PC-9 (cell line): ENCODE data around the gene MOB3A. TPM values are rescaled to one million over a fixed set of nuclear protein-coding genes. Genes with fewer than 3 reads are reported as not detected.

Experiments
- BruUV-seq: library from RNA; stranded (reverse); fragments of 400-500 nt; replicated peaks from 2 replicates; lab custom pipeline; 2021; lab: Mats Ljungman, UMichigan
- CTCF ChIA-PET: fragments of 300-600 bp; sonication (Branson Sonifier 250); formaldehyde crosslinking; loops from one replicate; lab custom pipeline; 2022; ENCODE audit warnings: antibody characterized with exemption; lab: Charles Lee
- POLR2A ChIA-PET: fragments of 300-600 bp; sonication (Branson Sonifier 250); formaldehyde crosslinking; loops from one replicate; lab custom pipeline; 2022; ENCODE audit warnings: antibody characterized with exemption; ENCODE audit not compliant: unreplicated experiment; lab: Charles Lee
- DNase-seq, 2 experiments: peaks; one replicate each; pipeline versions ENCODE4 v3.0.0 to v3.0.0-alpha.2; 2015 to 2022; ENCODE audit warnings: mixed read lengths in 1 of 2
- H2AFZ ChIP-seq: fragments of 200-600 bp; sonication (generic); 2 replicates; pipeline ENCODE4 v1.8.1; 2017; ENCODE audit warnings: antibody characterized with exemption
- H3F3A ChIP-seq: fragments of 200-600 bp; sonication (generic); 2 replicates; pipeline ENCODE4 v1.8.1; 2017; ENCODE audit warnings: antibody characterized with exemption, mild to moderate bottlenecking, low read depth; ENCODE audit not compliant: insufficient read depth
- H3K27ac ChIP-seq: fragments of 200-600 bp; sonication (generic); 2 replicates; pipeline ENCODE4 v1.6.1; 2016; ENCODE audit warnings: mixed run types
- H3K27me3 ChIP-seq: fragments of 200-600 bp; sonication (generic); 2 replicates; pipeline ENCODE4 v1.6.1; 2016; ENCODE audit warnings: low read depth, mixed run types; ENCODE audit not compliant: insufficient read depth
- H3K36me3 ChIP-seq: fragments of 200-600 bp; sonication (generic); 2 replicates; pipeline ENCODE4 v1.6.1; 2016; ENCODE audit warnings: low read depth, mixed run types
- H3K4me1 ChIP-seq: fragments of 200-600 bp; sonication (generic); replicated peaks from 2 replicates; pipeline ENCODE4 v1.6.1; 2016; ENCODE audit warnings: mixed run types; ENCODE audit not compliant: insufficient read depth
- H3K4me2 ChIP-seq: fragments of 200-600 bp; sonication (generic); 2 replicates; pipeline ENCODE4 v1.6.1; 2017; ENCODE audit warnings: mixed run types
- H3K4me3 ChIP-seq: fragments of 200-600 bp; sonication (generic); 2 replicates; pipeline ENCODE4 v1.6.1; 2016; ENCODE audit warnings: mixed run types
- H3K79me2 ChIP-seq: fragments of 200-600 bp; sonication (generic); 2 replicates; pipeline ENCODE4 v1.6.1; 2017; ENCODE audit warnings: low read depth, mixed run types
- H3K9me2 ChIP-seq: fragments of 200-600 bp; sonication (generic); 2 replicates; pipeline ENCODE4 v1.8.1; 2017; ENCODE audit warnings: mild to moderate bottlenecking; ENCODE audit not compliant: insufficient read depth
- H3K9me3 ChIP-seq: fragments of 200-600 bp; sonication (generic); 2 replicates; pipeline ENCODE4 v1.8.1; 2016; ENCODE audit warnings: low read depth; ENCODE audit not compliant: insufficient read depth
- H4K20me1 ChIP-seq: fragments of 200-600 bp; sonication (generic); 2 replicates; pipeline ENCODE4 v1.8.1; 2017; ENCODE audit not compliant: insufficient read depth
- EZH2 ChIP-seq: fragments of 200-600 bp; sonication (generic); IDR thresholded peaks from 2 replicates; pipeline ENCODE4 v1.8.0; 2017; ENCODE audit warnings: antibody characterized with exemption, low read depth
- intact Hi-C: fragments of 100-400 bp; cut with micrococcal nuclease; formaldehyde crosslinking; loops from one replicate; pipeline ENCODE4 v1.10.0; 2022; ENCODE audit not compliant: unreplicated experiment
- total RNA-seq: library from RNA; stranded (reverse); gene quantifications from 2 replicates; pipeline ENCODE4 v1.2.3, GENCODE V29; 2021
- TF ChIP-seq, protein P1 (sequence below): fragments of 200-600 bp; sonication (generic); conservative IDR thresholded peaks from 2 replicates; pipeline ENCODE4 v1.6.1; 2017; ENCODE audit warnings: mixed run types, antibody characterized with exemption, mild to moderate bottlenecking, moderate library complexity

MOB3A gene
- total RNA-seq, 1 experiment from 2014 or later: 28.9 TPM

DNA sequence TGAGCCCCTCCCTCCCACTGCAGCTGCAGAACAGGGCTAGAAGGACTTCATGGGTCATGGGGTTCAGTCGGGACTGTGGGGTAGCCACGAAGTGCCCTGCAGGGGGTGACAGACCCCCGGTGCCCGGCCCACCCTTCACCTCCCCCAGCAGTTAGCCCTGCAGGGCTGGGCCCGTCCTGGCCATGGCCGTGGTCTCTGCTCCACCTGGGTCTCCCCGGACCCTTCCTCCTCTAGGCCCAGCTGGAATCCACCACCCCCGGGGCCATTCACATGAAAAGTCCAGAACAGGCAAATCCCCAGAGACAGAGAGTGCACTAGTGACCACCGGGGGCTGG is 62.3 kb downstream of the MOB3A start:
- Histone ChIP-seq H3K4me2 (peak overlapping the region; percentile 68; the same call in 1 of the 2 replicates), H3K36me3 (no peaks in the 10 kb centered on the region), H3K79me2 (no peaks in the 10 kb centered on the region), H3K9me3 (no peaks in the 10 kb centered on the region), H3F3A (peaks cover 26% of the 10 kb centered on the region), H2AFZ (no peak overlapping the region), H3K9me2 (no peaks in the 10 kb centered on the region), H3K27me3 (no peaks in the 10 kb centered on the region), H4K20me1 (no peaks in the 10 kb centered on the region), H3K4me1 (peaks cover 19% of the 10 kb centered on the region), H3K4me3 (no peak overlapping the region), H3K27ac (no peak overlapping the region)
- DNase-seq: no peak
- CTCF ChIA-PET: no interaction called here
- POLR2A ChIA-PET: no interaction called here
- intact Hi-C loops: no loop called here
- TF ChIP-seq, protein P1, sequence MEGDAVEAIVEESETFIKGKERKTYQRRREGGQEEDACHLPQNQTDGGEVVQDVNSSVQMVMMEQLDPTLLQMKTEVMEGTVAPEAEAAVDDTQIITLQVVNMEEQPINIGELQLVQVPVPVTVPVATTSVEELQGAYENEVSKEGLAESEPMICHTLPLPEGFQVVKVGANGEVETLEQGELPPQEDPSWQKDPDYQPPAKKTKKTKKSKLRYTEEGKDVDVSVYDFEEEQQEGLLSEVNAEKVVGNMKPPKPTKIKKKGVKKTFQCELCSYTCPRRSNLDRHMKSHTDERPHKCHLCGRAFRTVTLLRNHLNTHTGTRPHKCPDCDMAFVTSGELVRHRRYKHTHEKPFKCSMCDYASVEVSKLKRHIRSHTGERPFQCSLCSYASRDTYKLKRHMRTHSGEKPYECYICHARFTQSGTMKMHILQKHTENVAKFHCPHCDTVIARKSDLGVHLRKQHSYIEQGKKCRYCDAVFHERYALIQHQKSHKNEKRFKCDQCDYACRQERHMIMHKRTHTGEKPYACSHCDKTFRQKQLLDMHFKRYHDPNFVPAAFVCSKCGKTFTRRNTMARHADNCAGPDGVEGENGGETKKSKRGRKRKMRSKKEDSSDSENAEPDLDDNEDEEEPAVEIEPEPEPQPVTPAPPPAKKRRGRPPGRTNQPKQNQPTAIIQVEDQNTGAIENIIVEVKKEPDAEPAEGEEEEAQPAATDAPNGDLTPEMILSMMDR: no peak
- TF ChIP-seq EZH2: no peak
- BruUV-seq: no TSS peak

DNA sequence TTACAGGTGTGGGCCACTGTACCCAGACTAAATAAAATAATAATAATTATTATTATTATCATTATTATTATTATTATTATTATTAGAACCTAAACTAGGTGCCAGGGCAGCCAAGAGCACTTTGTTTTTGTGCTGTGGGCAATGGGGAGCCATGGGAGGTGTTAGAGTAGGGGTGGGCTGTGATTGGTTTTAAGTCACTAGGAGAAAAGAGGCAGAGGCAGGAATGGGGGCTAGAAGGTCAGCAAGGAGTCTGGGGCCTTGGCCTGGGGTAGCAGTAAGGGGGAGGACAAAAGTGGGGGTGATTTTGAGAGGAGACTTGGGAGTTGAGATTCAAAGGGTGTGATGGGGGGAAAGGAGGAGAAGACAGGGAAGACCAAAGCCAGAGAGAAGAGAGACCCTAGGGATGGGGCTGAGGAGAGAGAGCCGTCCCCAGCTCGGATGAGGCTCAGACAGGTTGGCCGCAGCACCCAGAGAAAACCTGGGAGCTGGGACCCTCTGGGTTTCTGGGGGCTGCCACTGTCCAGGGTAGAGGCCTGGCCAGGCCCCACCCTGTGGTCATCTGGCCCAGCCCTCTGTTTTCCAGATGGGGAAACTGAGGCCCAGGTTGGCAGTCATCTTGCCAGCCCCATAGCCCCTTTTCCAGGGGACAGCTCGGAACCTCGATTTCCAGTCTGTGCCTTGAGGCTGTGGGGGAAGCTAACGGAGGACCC is 62.9 kb downstream of the MOB3A start:
- H3F3A ChIP-seq: peaks cover 26% of the 10 kb centered on the region
- H3K4me2 ChIP-seq: peak overlapping the region; percentile 74; the same call in 1 of the 2 replicates
- no peak overlapping the region for H2AFZ ChIP-seq
- H3K9me3 ChIP-seq: no peaks in the 10 kb centered on the region
- no peaks in the 10 kb centered on the region for H3K9me2 ChIP-seq
- no peak for DNase-seq
- no peaks in the 10 kb centered on the region for H3K36me3 ChIP-seq
- H4K20me1 ChIP-seq: no peaks in the 10 kb centered on the region
- TF ChIP-seq EZH2: no peak
- TF ChIP-seq, protein P1: no peak
- ChIA-PET POLR2A (no interaction called here), CTCF (no interaction called here)
- no peaks in the 10 kb centered on the region for H3K79me2 ChIP-seq
- no peak overlapping the region for H3K27ac ChIP-seq
- H3K4me1 ChIP-seq: peaks cover 21% of the 10 kb centered on the region
- no peaks in the 10 kb centered on the region for H3K27me3 ChIP-seq
- intact Hi-C loops: no loop called here
- BruUV-seq: no TSS peak
- H3K4me3 ChIP-seq: no peak overlapping the region

DNA sequence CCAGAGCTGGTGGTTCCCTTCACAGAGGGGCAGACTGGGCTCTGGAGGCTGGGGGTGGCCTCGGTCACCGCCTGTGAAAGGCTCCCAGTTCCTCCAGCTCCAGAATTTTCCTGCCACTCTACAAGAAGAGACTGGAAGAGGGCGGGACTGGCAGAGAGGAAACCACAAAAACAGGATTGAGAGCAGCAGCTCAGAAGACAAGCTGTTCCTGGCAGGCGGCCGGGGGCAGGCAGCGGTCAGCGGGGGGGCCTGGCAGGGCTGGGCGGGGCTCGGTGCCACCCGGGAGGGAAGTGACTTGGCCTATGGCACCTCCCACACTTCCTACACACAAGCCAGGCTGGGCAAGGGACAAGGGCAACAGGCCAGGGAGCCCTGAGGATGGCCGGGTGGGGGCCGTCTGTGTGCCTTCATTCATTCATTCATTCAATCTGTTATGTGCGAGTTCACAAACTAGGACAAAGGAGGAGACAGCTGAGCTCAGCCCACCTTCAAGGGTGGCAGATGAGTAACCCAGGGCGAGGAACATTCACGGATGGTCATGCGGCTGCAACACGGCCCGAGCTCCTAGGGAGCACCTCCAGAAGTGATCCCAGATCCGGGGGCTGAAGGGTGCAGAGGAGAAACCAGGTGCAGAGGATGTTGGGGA is 63.7 kb downstream of the MOB3A start:
- Histone ChIP-seq H3K4me1 (peaks cover 25% of the 10 kb centered on the region), H3K36me3 (no peaks in the 10 kb centered on the region), H3K4me3 (peak overlapping the region; percentile 40; the same call in 1 of the 2 replicates), H3K27me3 (no peaks in the 10 kb centered on the region), H3K4me2 (peak overlapping the region; percentile 74), H4K20me1 (no peaks in the 10 kb centered on the region), H3K9me3 (no peaks in the 10 kb centered on the region), H2AFZ (no peak overlapping the region), H3K9me2 (no peaks in the 10 kb centered on the region), H3K27ac (peak overlapping the region; percentile 78), H3K79me2 (no peaks in the 10 kb centered on the region), H3F3A (peaks cover 22% of the 10 kb centered on the region)
- CTCF ChIA-PET: no interaction called here
- intact Hi-C loops: no loop called here
- TF ChIP-seq, protein P1: no peak
- TF ChIP-seq EZH2: no peak
- no TSS peak for BruUV-seq
- POLR2A ChIA-PET: interaction anchor here (0.7 kb wide), 1 partner anchor 466 kb away, joined by 3 read pairs; no protein-coding TSS in a partner anchor
- peak; percentile 85 to 94 for DNase-seq
